B cell (primary cell): ENCODE data around the gene PPP1R15A. TPM values are rescaled to one million over a fixed set of nuclear protein-coding genes. Genes with fewer than 3 reads are reported as not detected.

ENCODE experiments used
- ATAC-seq: fragments of 200-7000 bp; cut with Tn5 transposase; one replicate; pipeline ENCODE4 v1.10.0; 2021; ENCODE audit warnings: low read depth, mild to moderate bottlenecking, moderate number of reproducible peaks, moderate library complexity
- CTCF ChIA-PET: fragments of 350-600 bp; sonication (Branson Sonifier 250); formaldehyde crosslinking; loops from one replicate; lab custom pipeline; 2021; ENCODE audit warnings: antibody characterized with exemption, inconsistent platforms; lab: Charles Lee
- POLR2A ChIA-PET: fragments of 350-600 bp; sonication (Branson Sonifier 250); formaldehyde crosslinking; loops from one replicate; lab custom pipeline; 2021; ENCODE audit warnings: antibody characterized with exemption; lab: Charles Lee
- DNase-seq: peaks from one replicate; pipeline ENCODE4 v3.0.0; 2013
- H2AFZ ChIP-seq: 2 replicates; pipeline ENCODE4 v1.6.1; 2012; ENCODE audit warnings: mild to moderate bottlenecking, low read depth, low read length; ENCODE audit not compliant: insufficient read depth, poor library complexity, severe bottlenecking
- H3K27ac ChIP-seq, 2 donors: 1 replicate in 1 of 2; 2 replicates in 1 of 2; pipeline ENCODE4 v1.5.1; 2012 to 2013; ENCODE audit warnings: low read length in 2 of 2, mild to moderate bottlenecking in 2 of 2, moderate library complexity in 1 of 2
- H3K27me3 ChIP-seq, 4 experiments: fragments of 200-600 bp in 1 of 4; sonication (generic) in 1 of 4; replicated peaks in 1 of 4; 1 replicate in 2 of 4; 2 replicates in 2 of 4; pipeline versions ENCODE4 v1.6.1 to v1.7.0; 2013 to 2016; ENCODE audit warnings: low read length in 3 of 4, mild to moderate bottlenecking in 2 of 4, mixed read lengths in 1 of 4, moderate library complexity in 1 of 4; ENCODE audit not compliant: insufficient read depth in 4 of 4, control insufficient read depth in 3 of 4; ENCODE audit errors: control extremely low read depth in 1 of 4
- H3K36me3 ChIP-seq, 2 experiments: replicated peaks in 1 of 2; 1 replicate in 1 of 2; 2 replicates in 1 of 2; pipeline versions ENCODE4 v1.6.1 to v1.7.1; 2013; ENCODE audit warnings: low read length in 1 of 2; ENCODE audit not compliant: insufficient read depth in 2 of 2, control insufficient read depth in 1 of 2; ENCODE audit errors: control extremely low read depth in 1 of 2, extremely low read depth in 1 of 2
- H3K4me1 ChIP-seq, 2 donors: fragments of 200-600 bp in 1 of 2; sonication (generic) in 1 of 2; 1 replicate in 1 of 2; 2 replicates in 1 of 2; pipeline versions ENCODE4 v1.5.1 to v1.6.1; 2013 to 2017; ENCODE audit warnings: low read length in 2 of 2; ENCODE audit not compliant: control insufficient read depth in 2 of 2, insufficient read depth in 2 of 2
- H3K4me2 ChIP-seq: replicated peaks from 2 replicates; pipeline ENCODE3; 2012; ENCODE audit warnings: mild to moderate bottlenecking, low read depth, low read length; ENCODE audit not compliant: poor library complexity, severe bottlenecking
- H3K4me3 ChIP-seq, 5 experiments: fragments of 200-600 bp in 1 of 5; sonication (generic) in 1 of 5; 1 replicate in 3 of 5; 2 replicates in 2 of 5; pipeline versions ENCODE4 v1.5.1 to v1.7.0; 2011 to 2016; ENCODE audit warnings: low read length in 4 of 5, mild to moderate bottlenecking in 4 of 5, low read depth in 2 of 5, control low read depth in 1 of 5, moderate library complexity in 1 of 5; ENCODE audit not compliant: insufficient read depth in 1 of 5; ENCODE audit errors: control extremely low read depth in 1 of 5, extremely low read depth in 1 of 5
- H3K79me2 ChIP-seq: fragments of 200-600 bp; sonication (generic); one replicate; pipeline ENCODE4 v1.6.0; 2016; ENCODE audit warnings: low read length; ENCODE audit not compliant: control insufficient read depth, insufficient read depth
- H3K9ac ChIP-seq: fragments of 200-600 bp; sonication (generic); 2 replicates; pipeline ENCODE4 v1.6.1; 2017; ENCODE audit warnings: mild to moderate bottlenecking, low read length, moderate library complexity
- H3K9me3 ChIP-seq, 3 donors: one replicate each; pipeline versions ENCODE4 v1.6.1 to v1.7.1; 2013; ENCODE audit warnings: low read length in 2 of 3; ENCODE audit not compliant: control insufficient read depth in 2 of 3, insufficient read depth in 1 of 3; ENCODE audit errors: control extremely low read depth in 1 of 3
- H4K20me1 ChIP-seq: 2 replicates; pipeline ENCODE4 v1.6.0; 2012; ENCODE audit warnings: mild to moderate bottlenecking, low read length; ENCODE audit not compliant: insufficient read depth, control insufficient read depth, poor library complexity, severe bottlenecking
- H3K27ac Mint-ChIP-seq: one replicate; pipeline ENCODE4 v1.8.0; 2021; ENCODE audit warnings: mixed read lengths
- H3K27me3 Mint-ChIP-seq: one replicate; pipeline ENCODE4 v1.8.0; 2021; ENCODE audit warnings: mixed read lengths
- H3K4me1 Mint-ChIP-seq: one replicate; pipeline ENCODE4 v1.8.0; 2021; ENCODE audit warnings: mixed read lengths
- H3K4me3 Mint-ChIP-seq: one replicate; pipeline ENCODE4 v1.8.0; 2021; ENCODE audit warnings: mixed read lengths
- H3K9me3 Mint-ChIP-seq: one replicate; pipeline ENCODE4 v1.8.0; 2022; ENCODE audit warnings: mixed read lengths; ENCODE audit not compliant: insufficient read depth
- CTCF ChIP-seq: fragments of 200-600 bp; IDR thresholded peaks from one replicate; pipeline ENCODE4 v1.8.0; 2022; ENCODE audit warnings: antibody characterized with exemption, mild to moderate bottlenecking
- EZH2 ChIP-seq: IDR thresholded peaks from 2 replicates; pipeline ENCODE4 v1.6.1; 2012; ENCODE audit warnings: borderline replicate concordance, low read depth, mild to moderate bottlenecking, moderate library complexity, low read length; ENCODE audit not compliant: insufficient read depth, poor library complexity, severe bottlenecking
- WGBS: methylation state at CpG from one replicate; pipeline ENCODE4 v1.1.5; 2013; ENCODE audit warnings: missing lambda C conversion rate; ENCODE audit not compliant: insufficient coverage; 5-methylcytosine and 5-hydroxymethylcytosine counted together
- intact Hi-C: fragments of 100-400 bp; cut with micrococcal nuclease; formaldehyde crosslinking; loops from one replicate; pipeline ENCODE4 v1.10.0; 2022
- polyA plus RNA-seq: library from polyadenylated mRNA; depleted of rRNA; stranded (reverse); fragments of >200 nt; gene quantifications from 2 replicates; pipeline ENCODE4 v1.2.3, GENCODE V29; 2012
- total RNA-seq, 2 donors: library from RNA; stranded (reverse); fragments of 120-200 nt in 1 of 2; gene quantifications; 1 replicate in 1 of 2; 2 replicates in 1 of 2; pipeline versions ENCODE4 v1.2.3 to v1.2.4, GENCODE V29; 2013 to 2022

The PPP1R15A gene
- total and polyA plus RNA-seq, 2 donors (not counting 1 experiment from before 2014, with no cell fraction given), result 122 to 1,029 TPM

- Mint-ChIP-seq H3K4me3 (peak overlapping the region; percentile 13), H3K9me3 (no peaks in the 10 kb centered on the region), H3K27me3 (peaks cover 16% of the 10 kb centered on the region), H3K27ac (no peak overlapping the region), H3K4me1 (peaks cover 14% of the 10 kb centered on the region)
- POLR2A ChIA-PET, result no interaction called here
- no peak overlapping the region for H3K4me2 ChIP-seq
- CTCF ChIA-PET, result interaction anchor here (0.7 kb wide), 1 partner anchor 1259 kb away, joined by 3 read pairs; no protein-coding TSS in a partner anchor
- no peaks in the 10 kb centered on the region for H3K79me2 ChIP-seq
- no peak overlapping the region for H3K9ac ChIP-seq
- WGBS, result 88% methylated on average over 1 of the region's 4 CpGs
- H3K27me3 ChIP-seq, result peaks cover 0 to 13% (median 6%) of the 10 kb centered on the region in 4 experiments
- H3K36me3 ChIP-seq, result no peaks in the 10 kb centered on the region
- H2AFZ ChIP-seq, result no peak overlapping the region
- no peak overlapping the region for H3K27ac ChIP-seq
- no peaks in the 10 kb centered on the region for H3K9me3 ChIP-seq
- ATAC-seq, result no peak
- TF ChIP-seq CTCF, result no peak
- TF ChIP-seq EZH2, result no peak
- H4K20me1 ChIP-seq, result no peaks in the 10 kb centered on the region
- H3K4me1 ChIP-seq, result peaks cover under 1 to 3% of the 10 kb centered on the region in 2 donors
- intact Hi-C loops, result no loop called here
- no peak overlapping the region for H3K4me3 ChIP-seq
- DNase-seq, result no peak
Measured at GRCh38 chr19:48890551-48890950, 18.3 kb downstream of the PPP1R15A start.

- H3K27me3 Mint-ChIP-seq, result peaks cover 22% of the 10 kb centered on the region
Measured at GRCh38 chr19:48895226-48895625, 23.0 kb downstream of the PPP1R15A start.

More at GRCh38 chr19:48895226-48895625, 23.0 kb downstream of the PPP1R15A start:
- WGBS, result 59% methylated on average over 21 of the region's 21 CpGs
- ATAC-seq, result no peak
- no peak overlapping the region for H3K9ac ChIP-seq
- peaks cover 8 to 18% of the 10 kb centered on the region in 2 donors for H3K4me1 ChIP-seq
- intact Hi-C loops, result no loop called here
- H3K79me2 ChIP-seq, result peaks cover 6% of the 10 kb centered on the region
- H3K4me2 ChIP-seq, result peak overlapping the region; percentile 67
- TF ChIP-seq CTCF, result no peak
- TF ChIP-seq EZH2, result no peak
- Mint-ChIP-seq H3K4me1 (peaks cover 23% of the 10 kb centered on the region), H3K9me3 (no peaks in the 10 kb centered on the region), H3K4me3 (no peak overlapping the region), H3K27ac (no peak overlapping the region)
- no peak overlapping the region for H3K27ac ChIP-seq
- ChIA-PET CTCF (interaction anchor here (0.5 kb wide), 1 partner anchor 1651 kb away, joined by 3 read pairs; no protein-coding TSS in a partner anchor), POLR2A (interaction anchor here (1.7 kb wide), 1 partner anchor 67 kb away, joined by 4 read pairs; no protein-coding TSS in a partner anchor)
- DNase-seq, result no peak
- H3K36me3 ChIP-seq, result no peaks in the 10 kb centered on the region
- H3K4me3 ChIP-seq, result no peak overlapping the region
- no peak overlapping the region for H2AFZ ChIP-seq
- peaks cover 0 to 7% (median 0%) of the 10 kb centered on the region in 3 donors for H3K9me3 ChIP-seq
- H3K27me3 ChIP-seq, result peaks cover 0 to 30% (median 10%) of the 10 kb centered on the region in 4 experiments
- no peaks in the 10 kb centered on the region for H4K20me1 ChIP-seq
